Spleen (tissue), 11 donors: Measurements from ENCODE around the gene LCOR. TPM values are rescaled to one million over a fixed set of nuclear protein-coding genes. Genes with fewer than 3 reads are reported as not detected.

Experiments
- DNase-seq: peaks from one replicate; pipeline ENCODE4 v3.0.0-alpha.2; 2020
- H3K27ac ChIP-seq, 8 donors: fragments of 200-600 bp; sonication (generic) in 7 of 8; 1 replicate in 4 of 8; 2 replicates in 4 of 8; pipeline versions ENCODE4 v1.5.0 to v1.8.0; 2016 to 2021; ENCODE audit warnings: inconsistent platforms in 4 of 8, mild to moderate bottlenecking in 4 of 8, moderate library complexity in 1 of 8
- H3K27me3 ChIP-seq, 7 donors: fragments of 200-600 bp; sonication (generic) in 6 of 7; replicated peaks in 1 of 7; 1 replicate in 4 of 7; 2 replicates in 3 of 7; pipeline versions ENCODE4 v1.5.0 to v1.8.0; 2016 to 2021; ENCODE audit warnings: inconsistent platforms in 3 of 7, mild to moderate bottlenecking in 1 of 7
- H3K36me3 ChIP-seq, 6 donors: fragments of 200-600 bp; sonication (generic) in 5 of 6; 1 replicate in 4 of 6; 2 replicates in 2 of 6; pipeline versions ENCODE4 v1.5.0 to v1.8.0; 2016 to 2021; ENCODE audit warnings: inconsistent platforms in 2 of 6
- H3K4me1 ChIP-seq, 6 donors: fragments of 200-600 bp; sonication (generic) in 5 of 6; 1 replicate in 3 of 6; 2 replicates in 3 of 6; pipeline versions ENCODE4 v1.5.0 to v1.8.0; 2016 to 2021; ENCODE audit warnings: inconsistent platforms in 3 of 6
- H3K4me3 ChIP-seq, 8 donors: fragments of 200-600 bp; sonication (generic) in 7 of 8; 1 replicate in 4 of 8; 2 replicates in 4 of 8; pipeline versions ENCODE4 v1.5.0 to v1.8.0; 2016 to 2021; ENCODE audit warnings: inconsistent platforms in 4 of 8, mild to moderate bottlenecking in 4 of 8, moderate library complexity in 2 of 8
- H3K9me3 ChIP-seq, 8 donors: fragments of 200-600 bp; sonication (generic) in 7 of 8; 1 replicate in 4 of 8; 2 replicates in 4 of 8; pipeline versions ENCODE4 v1.5.0 to v1.8.0; 2016 to 2021; ENCODE audit warnings: inconsistent platforms in 4 of 8
- CTCF ChIP-seq, 11 experiments: fragments of 200-600 bp in 7 of 11; fragments of 450-650 bp in 4 of 11; sonication (generic) in 4 of 11; IDR thresholded peaks in 8 of 11; conservative IDR thresholded peaks in 3 of 11; 1 replicate in 7 of 11; 2 replicates in 4 of 11; pipeline versions ENCODE4 v1.4.0 to v1.8.0; 2016 to 2021; ENCODE audit warnings: antibody characterized with exemption in 11 of 11, inconsistent platforms in 4 of 11, mild to moderate bottlenecking in 1 of 11
- POLR2A ChIP-seq, 3 donors: fragments of 450-650 bp; IDR thresholded peaks; one replicate each; pipeline ENCODE4 v1.5.1; 2017; ENCODE audit warnings: antibody characterized with exemption in 3 of 3, mild to moderate bottlenecking in 1 of 3
- POLR2AphosphoS5 ChIP-seq, 3 donors: sonication (generic); formaldehyde crosslinking; IDR thresholded peaks; one replicate each; pipeline ENCODE4 v1.5.1; 2017; ENCODE audit warnings: antibody characterized with exemption in 3 of 3
- whole genome bisulfite sequencing, 5 donors: extraction: QIAGEN DNeasy Blood & Tissue Kit in 3 of 5; methylation state at CpG; one replicate each; pipeline versions ENCODE4 v1.1.5 to v1.1.7; 2013 to 2018; 5-methylcytosine and 5-hydroxymethylcytosine counted together
- intact Hi-C: fragments of 100-400 bp; cut with DNase I; formaldehyde crosslinking; loops from one replicate; pipeline ENCODE4 v1.15.0; 2023; ENCODE audit warnings: low total_unique reads
- polyA plus RNA-seq, 3 donors: library from polyadenylated mRNA; stranded (reverse); fragments of 200-250 nt; gene quantifications; one replicate each; pipeline ENCODE4 v1.2.1, GENCODE V29; 2013
- total RNA-seq, 7 donors: library from RNA; depleted of rRNA in 3 of 7; stranded (reverse); fragments of >200 nt in 3 of 7; fragmentation: NEBNext Ultra II Directional in 4 of 7; extraction: Animal tissue kit (Norgen Biotek cat#: 25700) in 4 of 7; gene quantifications; one replicate each; pipeline versions ENCODE4 v1.1.0 to v1.2.1, GENCODE V29; 2016 to 2021
- donor health status: healthy with polysubstance abuse.
- donor health status: DM: no; HTN: no; CAD: no; lungs with moderate emphysema.
- donor health status: DM: no; HTN: no; CAD: no.
- donor health status: Bipolar disorder and iron deficiency.
- donor health status: healthy.
- donor health status: DM: no; HTN: no; CAD: no.
- donor health status: DM: yes; HTN: yes; CAD: no.

LCOR gene
- total and polyA plus RNA-seq, 10 donors = 2.2 to 105 (median 47.0) TPM

- Histone ChIP-seq H3K27ac (no peak overlapping the region), H3K4me3 (no peak overlapping the region), H3K4me1 (peaks cover 0 to 14% (median 11%) of the 10 kb centered on the region in 6 donors), H3K36me3 (no peaks in the 10 kb centered on the region), H3K27me3 (peaks cover 0 to 22% (median 0%) of the 10 kb centered on the region in 7 donors), H3K9me3 (no peaks in the 10 kb centered on the region)
- no peak for DNase-seq
- 86 to 91% (median 87%) methylated on average over 18 of the region's 18 CpGs for WGBS, 5 donors
- TF ChIP-seq POLR2A (IDR thresholded peaks at IDR 0.05) (no peak), POLR2AphosphoS5 (IDR thresholded peaks at IDR 0.05) (no peak), CTCF (IDR thresholded peaks at IDR 0.05 in 8 of 11, conservative IDR thresholded peaks at IDR 0.05 in 3 of 11) (no peak)
- intact Hi-C loops = no loop called here
Measured at GRCh38 chr10:97034958-97035769, 203.1 kb downstream of the LCOR start.

- no peaks in the 10 kb centered on the region for H3K36me3 ChIP-seq
Measured at GRCh38 chr10:97037365-97038361, 205.6 kb downstream of the LCOR start.

GRCh38 chr10:97038688-97039087 lies 206.6 kb downstream of the LCOR start:
- Histone ChIP-seq H3K36me3 (no peaks in the 10 kb centered on the region), H3K9me3 (no peaks in the 10 kb centered on the region), H3K27me3 (peaks cover 0 to 15% (median 0%) of the 10 kb centered on the region in 7 donors), H3K27ac (no peak overlapping the region), H3K4me3 (no peak overlapping the region), H3K4me1 (peaks cover 0 to 14% (median 11%) of the 10 kb centered on the region in 6 donors)
- intact Hi-C loops = no loop called here
- no peak for TF ChIP-seq CTCF (IDR thresholded peaks at IDR 0.05 in 8 of 11, conservative IDR thresholded peaks at IDR 0.05 in 3 of 11)
- TF ChIP-seq POLR2A (IDR thresholded peaks at IDR 0.05) = no peak
- no peak for TF ChIP-seq POLR2AphosphoS5 (IDR thresholded peaks at IDR 0.05)
- WGBS, 5 donors = 84 to 96% (median 92%) methylated on average over 7 of the region's 7 CpGs
- no peak for DNase-seq

More at GRCh38 chr10:97037365-97038361, 205.6 kb downstream of the LCOR start:
- 20 to 26% (median 24%) methylated on average over 27 to 30 of the region's 30 CpGs for WGBS, 5 donors
- peak overlapping the region; percentile 18 to 71 (median 42) for H3K4me3 ChIP-seq
- H3K27me3 ChIP-seq = peaks cover 0 to 15% (median 0%) of the 10 kb centered on the region in 7 donors
- H3K27ac ChIP-seq = peak overlapping the region in 5 of 8 donors; percentile 23 to 61 (median 32)
- TF ChIP-seq CTCF (IDR thresholded peaks at IDR 0.05 in 8 of 11, conservative IDR thresholded peaks at IDR 0.05 in 3 of 11) = peak; percentile 73 to 92 (median 89)
- TF ChIP-seq POLR2AphosphoS5 (IDR thresholded peaks at IDR 0.05) = peak in 1 of 3 donors; percentile 8
- TF ChIP-seq POLR2A (IDR thresholded peaks at IDR 0.05) = no peak
- H3K4me1 ChIP-seq = peaks cover 0 to 14% (median 11%) of the 10 kb centered on the region in 6 donors
- peak; percentile 87 for DNase-seq
- H3K9me3 ChIP-seq = no peaks in the 10 kb centered on the region
- intact Hi-C loops = no loop called here
